Psoas muscle (tissue), 8 donors: ENCODE results near the gene KCNN4. TPM values are rescaled to one million over a fixed set of nuclear protein-coding genes. Genes with fewer than 3 reads are reported as not detected.
"Not testable (repeated sequence)": the region's sequence is repeated elsewhere in the genome, so short reads cannot be mapped to it uniquely, and the experiment has no call there.

ENCODE experiments used
- ATAC-seq, 4 donors: fragments of 200-7000 bp; cut with Tn5 transposase; one replicate each; pipeline ENCODE4 v1.9.1; 2020; ENCODE audit warnings: moderate library complexity in 3 of 4, mild to moderate bottlenecking in 2 of 4
- DNase-seq, 2 donors: peaks; one replicate each; pipeline ENCODE4 v3.0.0-alpha.2; 2020
- H3K27ac ChIP-seq: fragments of 200-600 bp; one replicate; pipeline ENCODE4 v1.8.0; 2022
- H3K27me3 ChIP-seq, 3 donors: fragments of 200-600 bp in 1 of 3; one replicate each; pipeline versions ENCODE4 v1.6.1 to v1.8.0; 2013 to 2022; ENCODE audit warnings: low read length in 2 of 3, mild to moderate bottlenecking in 2 of 3, moderate library complexity in 1 of 3; ENCODE audit not compliant: insufficient read depth in 3 of 3
- H3K36me3 ChIP-seq, 2 donors: fragments of 200-600 bp in 1 of 2; one replicate each; pipeline versions ENCODE4 v1.6.1 to v1.8.0; 2013 to 2022; ENCODE audit warnings: low read depth in 1 of 2, mild to moderate bottlenecking in 1 of 2, moderate library complexity in 1 of 2; ENCODE audit not compliant: insufficient read depth in 1 of 2
- H3K4me1 ChIP-seq: fragments of 200-600 bp; one replicate; pipeline ENCODE4 v1.8.0; 2022
- H3K4me3 ChIP-seq: fragments of 200-600 bp; one replicate; pipeline ENCODE4 v1.8.0; 2022; ENCODE audit warnings: mild to moderate bottlenecking
- H3K9me3 ChIP-seq: fragments of 200-600 bp; one replicate; pipeline ENCODE4 v1.8.0; 2022
- CTCF ChIP-seq: fragments of 200-600 bp; IDR thresholded peaks from one replicate; pipeline ENCODE4 v1.8.0; 2022; ENCODE audit warnings: antibody characterized with exemption
- whole genome bisulfite sequencing, 3 donors: extraction: QIAGEN DNeasy Blood & Tissue Kit; methylation state at CpG; one replicate each; pipeline versions ENCODE4 v1.1.6 to v1.1.7; 2013; 5-methylcytosine and 5-hydroxymethylcytosine counted together
- intact Hi-C, 2 donors: fragments of 100-400 bp; cut with DNase I; formaldehyde crosslinking; loops; one replicate each; pipeline versions ENCODE4 v1.11.0 to v1.14.2; 2022
- polyA plus RNA-seq, 3 donors: library from polyadenylated mRNA; stranded (reverse); fragments of 200-250 nt; gene quantifications; one replicate each; pipeline ENCODE4 v1.2.3, GENCODE V29; 2013
- total RNA-seq, 4 donors: library from RNA; stranded (reverse); fragmentation: NEBNext Ultra II Directional in 2 of 4; extraction: Animal tissue kit (Norgen Biotek cat#: 25700) in 2 of 4; gene quantifications; one replicate each; pipeline versions ENCODE4 v1.2.1 to v1.2.4, GENCODE V29; 2021 to 2023
- donor health status: healthy with polysubstance abuse.
- donor health status: DM: no; HTN: no; CAD: no; lungs with moderate emphysema.
- donor health status: Bipolar disorder and iron deficiency.
- donor health status: healthy.
- donor health status: DM: yes; HTN: yes; CAD: no.
- donor health status: DM: no; HTN: no; CAD: no.
- donor health status: DM: no; HTN: no; CAD: no.
- donor health status: DM: yes; HTN: yes; CAD: no.

KCNN4 gene
- total and polyA plus RNA-seq, 7 donors = 0.09 to 0.89 (median 0.30) TPM

GRCh38 chr19:43820098-43820883, 39.5 kb upstream of the KCNN4 start:
- ATAC-seq = no peak
- peaks cover 0 to 19% (median 10%) of the 10 kb centered on the region in 3 donors for H3K27me3 ChIP-seq

GRCh38 chr19:43818500-43818899, 37.7 kb upstream of the KCNN4 start:
- intact Hi-C loops = no loop called here
- H3K4me3 ChIP-seq = no peak overlapping the region
- H3K27me3 ChIP-seq = peaks cover 0 to 19% (median 10%) of the 10 kb centered on the region in 3 donors
- TF ChIP-seq CTCF = no peak
- no peaks in the 10 kb centered on the region for H3K4me1 ChIP-seq
- no peaks in the 10 kb centered on the region for H3K36me3 ChIP-seq
- no peaks in the 10 kb centered on the region for H3K9me3 ChIP-seq
- ATAC-seq (no peak), DNase-seq (no peak)
- H3K27ac ChIP-seq = no peak overlapping the region
- 78 to 79% (median 79%) methylated on average over 5 of the region's 5 CpGs for WGBS, 3 donors

More at GRCh38 chr19:43820098-43820883, 39.5 kb upstream of the KCNN4 start:
- no peak overlapping the region for H3K27ac ChIP-seq
- H3K4me3 ChIP-seq = peak overlapping the region; percentile 61
- no peaks in the 10 kb centered on the region for H3K4me1 ChIP-seq
- WGBS, 3 donors = 9 to 12% (median 12%) methylated on average over 48 of the region's 48 CpGs
- no peaks in the 10 kb centered on the region for H3K36me3 ChIP-seq
- H3K9me3 ChIP-seq = peaks cover 3% of the 10 kb centered on the region
- TF ChIP-seq CTCF = no peak
- peak; percentile 41 to 51 for DNase-seq
- intact Hi-C loops = no loop called here

- intact Hi-C loops, H3K4me3 ChIP-seq, H3K4me1 ChIP-seq, DNase-seq, H3K27ac ChIP-seq, H3K36me3 ChIP-seq, H3K9me3 ChIP-seq, ATAC-seq: not testable (repeated sequence)
- H3K27me3 ChIP-seq = peaks cover 0 to 19% (median 10%) of the 10 kb centered on the region in 3 donors
- 80 to 90% (median 83%) methylated on average over 1 of the region's 1 CpG for whole genome bisulfite sequencing, 3 donors
Measured at GRCh38 chr19:43817454-43817853, 36.7 kb upstream of the KCNN4 start.

- intact Hi-C loops = no loop called here
- Histone ChIP-seq H3K36me3 (no peaks in the 10 kb centered on the region), H3K9me3 (no peaks in the 10 kb centered on the region), H3K27ac (no peak overlapping the region), H3K27me3 (peaks cover 0 to 2% (median 0%) of the 10 kb centered on the region in 3 donors), H3K4me3 (no peak overlapping the region), H3K4me1 (no peaks in the 10 kb centered on the region)
- DNase-seq = no peak
- no peak for TF ChIP-seq CTCF
- WGBS, 3 donors = 79 to 82% (median 81%) methylated on average over 5 of the region's 5 CpGs
- ATAC-seq = no peak
Measured at GRCh38 chr19:43814663-43815352, 34.0 kb upstream of the KCNN4 start.

GRCh38 chr19:43812688-43813087, 31.9 kb upstream of the KCNN4 start:
- Histone ChIP-seq H3K36me3 (no peaks in the 10 kb centered on the region), H3K27me3 (peaks cover 0 to 3% (median 0%) of the 10 kb centered on the region in 3 donors), H3K9me3 (no peaks in the 10 kb centered on the region), H3K4me3 (no peak overlapping the region), H3K27ac (no peak overlapping the region), H3K4me1 (no peaks in the 10 kb centered on the region)
- WGBS, 3 donors = 48 to 55% (median 54%) methylated on average over 6 of the region's 6 CpGs
- intact Hi-C loops = no loop called here
- no peak for DNase-seq
- no peak for TF ChIP-seq CTCF
- ATAC-seq = no peak
